ENCODE results near the gene DYNLT2.

- TF ChIP-seq CTCF (IDR thresholded peaks at IDR 0.05): no peak
- TF ChIP-seq POLR2AphosphoS5 (IDR thresholded peaks at IDR 0.05; ENCODE audit: low read depth, low read length): no peak
- TF ChIP-seq SIN3A (IDR thresholded peaks at IDR 0.05; ENCODE audit: borderline replicate concordance, insufficient read depth, low read depth, low read length): no peak
These were observed 41.1 kb upstream of the DYNLT2 start for GRCh38 chr6:169792306-169793015.

Measured in Panc1 (cell line).